Endothelial cell of umbilical vein (primary cell): ENCODE measurements around the gene SNORC. TPM values are rescaled to one million over a fixed set of nuclear protein-coding genes. Genes with fewer than 3 reads are reported as not detected.

Experiments
- BruUV-seq: library from RNA; stranded (reverse); fragments of 400-500 nt; replicated peaks from 2 replicates; lab custom pipeline; 2021; lab: Mats Ljungman, UMichigan
- CTCF ChIA-PET: fragments of 300-600, 350-600 bp; sonication (Branson Sonifier 250); formaldehyde crosslinking; loops from one replicate; lab custom pipeline; 2021; ENCODE audit warnings: antibody characterized with exemption, inconsistent platforms; lab: Charles Lee
- POLR2A ChIA-PET: fragments of 300-600, 350-600 bp; sonication (Branson Sonifier 250); formaldehyde crosslinking; loops from one replicate; lab custom pipeline; 2021; ENCODE audit warnings: antibody characterized with exemption, inconsistent platforms; lab: Charles Lee
- DNase-seq: peaks from one replicate; pipeline ENCODE4 v3.0.0-alpha.2; 2011; ENCODE audit warnings: low read depth, low spot score
- FAIRE-seq: peaks from 2 replicates; lab custom pipeline; 2011; peaks lifted over from hg19 to GRCh38; lab: Jason Lieb, UNC
- H2AFZ ChIP-seq: 2 replicates; pipeline ENCODE4 v1.6.0; 2012; ENCODE audit warnings: low read depth, low read length, control low read depth, inconsistent platforms
- H3K27ac ChIP-seq: 2 replicates; pipeline ENCODE4 v1.5.1; 2011; ENCODE audit warnings: low read depth, mild to moderate bottlenecking, control low read depth, low read length, moderate library complexity; ENCODE audit not compliant: insufficient read depth
- H3K27me3 ChIP-seq, 2 experiments: 2 replicates each; pipeline versions ENCODE4 v1.6.0 to v1.6.1; 2011; ENCODE audit warnings: low read length in 2 of 2, mixed read lengths in 1 of 2; ENCODE audit not compliant: control insufficient read depth in 2 of 2, insufficient read depth in 2 of 2
- H3K36me3 ChIP-seq, 2 experiments: 2 replicates in 1 of 2; 3 replicates in 1 of 2; pipeline ENCODE4 v1.5.1; 2011; ENCODE audit warnings: low read length in 2 of 2, mild to moderate bottlenecking in 1 of 2, moderate library complexity in 1 of 2; ENCODE audit not compliant: control insufficient read depth in 2 of 2, insufficient read depth in 2 of 2; ENCODE audit errors: extremely low read depth in 1 of 2
- H3K4me1 ChIP-seq: 3 replicates; pipeline ENCODE4 v1.5.1; 2011; ENCODE audit warnings: mild to moderate bottlenecking, low read length; ENCODE audit not compliant: control insufficient read depth, insufficient read depth; ENCODE audit errors: extremely low read depth
- H3K4me2 ChIP-seq: 2 replicates; pipeline ENCODE4 v1.6.1; 2011; ENCODE audit warnings: low read length, control low read depth, mixed read lengths; ENCODE audit not compliant: insufficient read depth
- H3K4me3 ChIP-seq, 3 experiments: fragments of 200-600 bp in 1 of 3; sonication (generic), shearing (Covaris generic) in 1 of 3; replicated peaks in 1 of 3; 2 replicates each; pipeline ENCODE4 v1.5.1; 2011 to 2016; ENCODE audit warnings: control low read depth in 3 of 3, low read length in 3 of 3, mild to moderate bottlenecking in 2 of 3, inconsistent platforms in 1 of 3, low read depth in 1 of 3, moderate library complexity in 1 of 3; ENCODE audit not compliant: insufficient read depth in 1 of 3
- H3K79me2 ChIP-seq: 2 replicates; pipeline ENCODE4 v1.6.0; 2012; ENCODE audit warnings: low read length, inconsistent platforms; ENCODE audit not compliant: control insufficient read depth, insufficient read depth
- H3K9ac ChIP-seq: replicated peaks from 2 replicates; pipeline ENCODE3; 2011; ENCODE audit warnings: low read length, control low read depth; ENCODE audit not compliant: insufficient read depth; ENCODE audit errors: extremely low read depth
- H3K9me1 ChIP-seq: replicated peaks from 3 replicates; pipeline ENCODE4 v1.6.0; 2011; ENCODE audit warnings: mild to moderate bottlenecking, low read length; ENCODE audit not compliant: control insufficient read depth, insufficient read depth; ENCODE audit errors: extremely low read depth
- H3K9me3 ChIP-seq: replicated peaks from 2 replicates; pipeline ENCODE4 v1.5.1; 2012; ENCODE audit warnings: low read length, inconsistent platforms; ENCODE audit not compliant: control insufficient read depth, insufficient read depth
- H4K20me1 ChIP-seq: replicated peaks from 2 replicates; pipeline ENCODE3; 2011; ENCODE audit warnings: mild to moderate bottlenecking, low read length; ENCODE audit not compliant: control insufficient read depth, insufficient read depth; ENCODE audit errors: extremely low read depth
- EZH2 ChIP-seq: IDR thresholded peaks from 2 replicates; pipeline ENCODE4 v1.6.1; 2012; ENCODE audit warnings: borderline replicate concordance, low read depth, mild to moderate bottlenecking, moderate library complexity, low read length, inconsistent platforms; ENCODE audit not compliant: severe bottlenecking
- FOS ChIP-seq: IDR thresholded peaks from 2 replicates; pipeline ENCODE4 v1.6.1; 2011; ENCODE audit warnings: mild to moderate bottlenecking, low read length, moderate library complexity, borderline replicate concordance; ENCODE audit not compliant: insufficient read depth
- GATA2 ChIP-seq: IDR thresholded peaks from 2 replicates; pipeline ENCODE4 v1.7.0; 2011; ENCODE audit warnings: low read depth, mild to moderate bottlenecking, moderate library complexity, mixed read lengths, low read length; ENCODE audit not compliant: insufficient read length, insufficient read depth
- JUN ChIP-seq: IDR thresholded peaks from 2 replicates; pipeline ENCODE4 v1.6.1; 2011; ENCODE audit warnings: borderline replicate concordance, low read depth; ENCODE audit not compliant: insufficient read length, insufficient read depth
- MYC ChIP-seq: IDR thresholded peaks from one replicate; pipeline ENCODE4 v1.6.1; 2011; ENCODE audit warnings: mild to moderate bottlenecking, low read depth, low read length
- POLR2A ChIP-seq: IDR thresholded peaks from 2 replicates; pipeline ENCODE4 v1.6.1; 2012; ENCODE audit warnings: low read depth, mild to moderate bottlenecking, control low read depth, low read length
- POLR2AphosphoS5 ChIP-seq: IDR thresholded peaks from 2 replicates; pipeline ENCODE4 v1.6.1; 2012; ENCODE audit warnings: low read depth, mild to moderate bottlenecking, control low read depth, low read length, moderate library complexity; ENCODE audit not compliant: insufficient read depth
- dilution Hi-C: fragments of 300-500 bp; cut with MboI; formaldehyde crosslinking; loops from one replicate; pipeline ENCODE4 v1.15.0; 2019; ENCODE audit warnings: low sequenced_read_pairs; ENCODE audit not compliant: extremely low pct_ligation_motif_present
- intact Hi-C: fragments of 100-400 bp; cut with micrococcal nuclease; formaldehyde crosslinking; loops from one replicate; pipeline ENCODE4 v1.10.0; 2022
- polyA plus RNA-seq, 4 experiments: library from polyadenylated mRNA; depleted of rRNA in 3 of 4; stranded (reverse) in 3 of 4; unstranded in 1 of 4; fragments of >200 nt; gene quantifications; 2 replicates each; pipeline versions ENCODE4 v1.2.1 to v1.2.3, GENCODE V29; 2011 to 2012; ENCODE audit warnings: missing spikeins in 1 of 4
- total RNA-seq: library from RNA; stranded (reverse); gene quantifications from 2 replicates; pipeline ENCODE4 v1.2.3, GENCODE V29; 2021
- TF ChIP-seq, protein P1 (sequence below), 2 donors: IDR thresholded peaks; 1 replicate in 1 of 2; 2 replicates in 1 of 2; pipeline ENCODE4 v1.5.1; 2011; ENCODE audit warnings: low read length in 2 of 2, mild to moderate bottlenecking in 2 of 2, moderate library complexity in 2 of 2, control low read depth in 1 of 2, inconsistent platforms in 1 of 2, low read depth in 1 of 2; ENCODE audit not compliant: insufficient read depth in 1 of 2; ENCODE audit errors: extremely low read depth in 1 of 2
- TF ChIP-seq, protein P2 (sequence below): IDR thresholded peaks from 2 replicates; pipeline ENCODE4 v1.6.1; 2011; ENCODE audit not compliant: insufficient read depth, insufficient read length

The SNORC gene
- total and polyA plus RNA-seq, 2 donors (not counting 3 experiments of a cell fraction or from before 2014, with no cell fraction given): 1.4 to 4.0 TPM

DNA sequence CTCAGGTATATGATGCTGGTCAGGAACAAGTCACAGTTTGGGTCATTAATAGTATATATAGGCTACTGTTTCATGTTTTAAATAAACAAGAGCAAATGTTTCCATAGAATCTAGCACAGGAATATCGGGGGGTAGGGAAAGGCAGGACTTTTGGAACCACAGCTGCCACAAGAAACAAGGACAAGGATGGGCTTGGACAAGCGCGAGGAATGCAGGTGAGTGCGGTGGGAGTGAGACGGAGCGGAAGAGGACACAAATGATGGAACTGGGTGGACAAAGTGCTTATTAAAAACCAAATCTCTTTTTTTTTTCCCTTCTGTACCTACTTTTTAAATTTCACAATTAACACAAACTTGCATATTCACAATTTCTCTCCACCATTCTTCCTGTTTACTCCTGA, 49.1 kb downstream of the SNORC start:
- H3K4me2 ChIP-seq: no peak overlapping the region
- no peaks in the 10 kb centered on the region for H4K20me1 ChIP-seq
- dilution Hi-C loops: no loop called here
- H3K4me3 ChIP-seq: no peak overlapping the region
- H3K9ac ChIP-seq: no peak overlapping the region
- CTCF ChIA-PET: no interaction called here
- no peaks in the 10 kb centered on the region for H3K9me3 ChIP-seq
- no peak for DNase-seq
- H3K27ac ChIP-seq: no peak overlapping the region
- no peak for FAIRE-seq
- POLR2A ChIA-PET: no interaction called here
- intact Hi-C loops: no loop called here
- H3K9me1 ChIP-seq: no peaks in the 10 kb centered on the region
- no peaks in the 10 kb centered on the region for H3K27me3 ChIP-seq
- no peak for TF ChIP-seq POLR2AphosphoS5
- no peak for TF ChIP-seq MYC
- no peak for TF ChIP-seq FOS
- TF ChIP-seq, protein P1, sequence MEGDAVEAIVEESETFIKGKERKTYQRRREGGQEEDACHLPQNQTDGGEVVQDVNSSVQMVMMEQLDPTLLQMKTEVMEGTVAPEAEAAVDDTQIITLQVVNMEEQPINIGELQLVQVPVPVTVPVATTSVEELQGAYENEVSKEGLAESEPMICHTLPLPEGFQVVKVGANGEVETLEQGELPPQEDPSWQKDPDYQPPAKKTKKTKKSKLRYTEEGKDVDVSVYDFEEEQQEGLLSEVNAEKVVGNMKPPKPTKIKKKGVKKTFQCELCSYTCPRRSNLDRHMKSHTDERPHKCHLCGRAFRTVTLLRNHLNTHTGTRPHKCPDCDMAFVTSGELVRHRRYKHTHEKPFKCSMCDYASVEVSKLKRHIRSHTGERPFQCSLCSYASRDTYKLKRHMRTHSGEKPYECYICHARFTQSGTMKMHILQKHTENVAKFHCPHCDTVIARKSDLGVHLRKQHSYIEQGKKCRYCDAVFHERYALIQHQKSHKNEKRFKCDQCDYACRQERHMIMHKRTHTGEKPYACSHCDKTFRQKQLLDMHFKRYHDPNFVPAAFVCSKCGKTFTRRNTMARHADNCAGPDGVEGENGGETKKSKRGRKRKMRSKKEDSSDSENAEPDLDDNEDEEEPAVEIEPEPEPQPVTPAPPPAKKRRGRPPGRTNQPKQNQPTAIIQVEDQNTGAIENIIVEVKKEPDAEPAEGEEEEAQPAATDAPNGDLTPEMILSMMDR (IDR thresholded peaks at IDR 0.05; ENCODE audit: extremely low read depth in 1 of 2, insufficient read depth in 1 of 2, low read depth in 1 of 2, low read length in 2 of 2): no peak
- TF ChIP-seq JUN: no peak
- no peak for TF ChIP-seq EZH2
- TF ChIP-seq GATA2: no peak
- no peak for TF ChIP-seq POLR2A
- TF ChIP-seq, protein P2, sequence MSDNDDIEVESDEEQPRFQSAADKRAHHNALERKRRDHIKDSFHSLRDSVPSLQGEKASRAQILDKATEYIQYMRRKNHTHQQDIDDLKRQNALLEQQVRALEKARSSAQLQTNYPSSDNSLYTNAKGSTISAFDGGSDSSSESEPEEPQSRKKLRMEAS: no peak
- no peaks in the 10 kb centered on the region for H3K79me2 ChIP-seq
- H3K4me1 ChIP-seq: no peaks in the 10 kb centered on the region
- no peaks in the 10 kb centered on the region for H3K36me3 ChIP-seq
- no TSS peak for BruUV-seq
- H2AFZ ChIP-seq: no peak overlapping the region
